ENCODE results near the gene JARID2.

DNA sequence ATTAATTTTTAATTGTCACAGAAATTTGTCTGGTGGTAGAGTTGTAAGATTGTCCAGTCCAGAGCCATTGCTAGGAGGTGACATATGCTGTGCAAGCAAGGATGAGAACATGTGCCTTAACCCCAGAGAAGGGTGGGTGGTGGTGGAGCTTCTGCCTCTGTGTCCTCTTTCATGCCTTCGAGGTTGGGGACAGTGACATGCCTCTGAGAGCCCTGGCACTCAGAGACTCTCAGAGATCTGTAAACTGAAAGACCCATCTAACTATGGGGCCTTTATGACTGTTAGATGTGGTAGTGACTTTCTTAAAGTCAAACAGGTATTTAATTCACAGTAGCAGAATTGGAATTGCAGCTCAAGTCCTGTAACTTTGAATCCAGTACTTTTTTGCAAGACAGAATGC lies 132.4 kb downstream of the JARID2 start:
- TF ChIP-seq, protein P1, sequence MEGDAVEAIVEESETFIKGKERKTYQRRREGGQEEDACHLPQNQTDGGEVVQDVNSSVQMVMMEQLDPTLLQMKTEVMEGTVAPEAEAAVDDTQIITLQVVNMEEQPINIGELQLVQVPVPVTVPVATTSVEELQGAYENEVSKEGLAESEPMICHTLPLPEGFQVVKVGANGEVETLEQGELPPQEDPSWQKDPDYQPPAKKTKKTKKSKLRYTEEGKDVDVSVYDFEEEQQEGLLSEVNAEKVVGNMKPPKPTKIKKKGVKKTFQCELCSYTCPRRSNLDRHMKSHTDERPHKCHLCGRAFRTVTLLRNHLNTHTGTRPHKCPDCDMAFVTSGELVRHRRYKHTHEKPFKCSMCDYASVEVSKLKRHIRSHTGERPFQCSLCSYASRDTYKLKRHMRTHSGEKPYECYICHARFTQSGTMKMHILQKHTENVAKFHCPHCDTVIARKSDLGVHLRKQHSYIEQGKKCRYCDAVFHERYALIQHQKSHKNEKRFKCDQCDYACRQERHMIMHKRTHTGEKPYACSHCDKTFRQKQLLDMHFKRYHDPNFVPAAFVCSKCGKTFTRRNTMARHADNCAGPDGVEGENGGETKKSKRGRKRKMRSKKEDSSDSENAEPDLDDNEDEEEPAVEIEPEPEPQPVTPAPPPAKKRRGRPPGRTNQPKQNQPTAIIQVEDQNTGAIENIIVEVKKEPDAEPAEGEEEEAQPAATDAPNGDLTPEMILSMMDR (IDR thresholded peaks at IDR 0.05): no peak
- TF ChIP-seq POLR2AphosphoS5 (IDR thresholded peaks at IDR 0.05): no peak

All from sigmoid colon (tissue), 4 donors.